Esophagus muscularis mucosa (tissue), 4 donors: ENCODE measurements around the gene TMEM225B. TPM values are rescaled to one million over a fixed set of nuclear protein-coding genes. Genes with fewer than 3 reads are reported as not detected.
A peak's percentile ranks its signal among the peaks of the same experiment; 100 is the strongest.

Experiments used
- DNase-seq: peaks from one replicate; pipeline ENCODE4 v3.0.0-alpha.2; 2017; ENCODE audit errors: extremely low spot score
- H3K27ac ChIP-seq, 4 donors: fragments of 200-600 bp; sonication (generic); replicated peaks in 1 of 4; 1 replicate in 3 of 4; 2 replicates in 1 of 4; pipeline ENCODE4 v1.5.1; 2016 to 2019; ENCODE audit warnings: mild to moderate bottlenecking in 1 of 4
- H3K27me3 ChIP-seq, 4 donors: fragments of 200-600 bp; sonication (generic); one replicate each; pipeline versions ENCODE4 v1.5.1 to v1.6.0; 2016 to 2019
- H3K36me3 ChIP-seq, 4 donors: fragments of 200-600 bp; sonication (generic); one replicate each; pipeline ENCODE4 v1.5.1; 2016 to 2019
- H3K4me1 ChIP-seq, 4 donors: fragments of 200-600 bp; sonication (generic); one replicate each; pipeline ENCODE4 v1.5.1; 2016 to 2019
- H3K4me3 ChIP-seq, 4 donors: fragments of 200-600 bp; sonication (generic); 1 replicate in 2 of 4; 2 replicates in 2 of 4; pipeline ENCODE4 v1.5.1; 2016 to 2019; ENCODE audit warnings: mild to moderate bottlenecking in 4 of 4, moderate library complexity in 1 of 4
- H3K9me3 ChIP-seq, 4 donors: fragments of 200-600 bp; sonication (generic); 1 replicate in 3 of 4; 2 replicates in 1 of 4; pipeline ENCODE4 v1.5.1; 2016 to 2019
- CTCF ChIP-seq, 3 experiments: fragments of 200-600 bp in 2 of 3; fragments of 450-650 bp in 1 of 3; sonication (generic) in 2 of 3; IDR thresholded peaks; one replicate each; pipeline ENCODE4 v1.5.1; 2017 to 2019; ENCODE audit warnings: antibody characterized with exemption in 3 of 3, mild to moderate bottlenecking in 2 of 3, moderate library complexity in 1 of 3
- EP300 ChIP-seq: sonication (generic); formaldehyde crosslinking; IDR thresholded peaks from one replicate; pipeline ENCODE4 v1.6.1; 2017; ENCODE audit warnings: antibody characterized with exemption
- POLR2A ChIP-seq: fragments of 450-650 bp; IDR thresholded peaks from one replicate; pipeline ENCODE4 v1.6.1; 2017; ENCODE audit warnings: antibody characterized with exemption, moderate library complexity, mild to moderate bottlenecking, low read depth
- POLR2AphosphoS5 ChIP-seq, 2 donors: sonication (generic); formaldehyde crosslinking; IDR thresholded peaks; one replicate each; pipeline ENCODE4 v1.6.1; 2017; ENCODE audit warnings: antibody characterized with exemption in 2 of 2
- WGBS: methylation state at CpG from one replicate; pipeline ENCODE4 v1.1.5; 2018; 5-methylcytosine and 5-hydroxymethylcytosine counted together
- intact Hi-C: fragments of 100-400 bp; cut with DNase I; formaldehyde crosslinking; loops from one replicate; pipeline ENCODE4 v1.15.1; 2023
- total RNA-seq, 4 donors: library from RNA; depleted of rRNA; stranded (reverse); fragments of >200 nt; gene quantifications; one replicate each; pipeline versions ENCODE4 v1.1.0 to v1.2.1, GENCODE V29; 2016

Gene TMEM225B
- total RNA-seq, 4 donors from 2014 or later = 0.32 to 0.57 TPM; not detected in 2

- Histone ChIP-seq H3K4me1 (no peaks in the 10 kb centered on the region), H3K27ac (no peak overlapping the region), H3K36me3 (peaks cover 0 to 38% (median 15%) of the 10 kb centered on the region in 4 donors), H3K27me3 (no peaks in the 10 kb centered on the region), H3K9me3 (no peaks in the 10 kb centered on the region), H3K4me3 (no peak overlapping the region)
- TF ChIP-seq POLR2A (no peak), POLR2AphosphoS5 (IDR thresholded peaks at IDR 0.05) (no peak), CTCF (IDR thresholded peaks at IDR 0.05) (no peak)
- intact Hi-C loops = no loop called here
- no peak for DNase-seq
These were observed 41.2 kb downstream of the TMEM225B start for GRCh38 chr7:99639267-99639666.

- Histone ChIP-seq H3K4me1 (no peaks in the 10 kb centered on the region), H3K36me3 (peaks cover 5 to 43% (median 21%) of the 10 kb centered on the region in 4 donors), H3K9me3 (no peaks in the 10 kb centered on the region), H3K4me3 (no peak overlapping the region), H3K27ac (no peak overlapping the region), H3K27me3 (no peaks in the 10 kb centered on the region)
- DNase-seq = peak; percentile 21
- intact Hi-C loops = no loop called here
- TF ChIP-seq POLR2A = no peak
- no peak for TF ChIP-seq EP300
- no peak for TF ChIP-seq CTCF (IDR thresholded peaks at IDR 0.05)
- TF ChIP-seq POLR2AphosphoS5 (IDR thresholded peaks at IDR 0.05) = no peak
- 93% methylated on average over 1 of the region's 1 CpG for WGBS
These were observed 44.0 kb downstream of the TMEM225B start for GRCh38 chr7:99642027-99642426.

- peaks cover 5 to 34% (median 16%) of the 10 kb centered on the region in 4 donors for H3K36me3 ChIP-seq
- H3K9me3 ChIP-seq = no peaks in the 10 kb centered on the region
- no peak overlapping the region for H3K27ac ChIP-seq
- H3K27me3 ChIP-seq = no peaks in the 10 kb centered on the region
- intact Hi-C loops = no loop called here
- no peak overlapping the region for H3K4me3 ChIP-seq
- H3K4me1 ChIP-seq = no peaks in the 10 kb centered on the region
- WGBS = 80% methylated on average over 2 of the region's 2 CpGs
- TF ChIP-seq CTCF (IDR thresholded peaks at IDR 0.05) = no peak
- no peak for TF ChIP-seq POLR2A
- TF ChIP-seq POLR2AphosphoS5 (IDR thresholded peaks at IDR 0.05) = no peak
- no peak for TF ChIP-seq EP300
- DNase-seq = peak; percentile 45
These were observed 45.4 kb downstream of the TMEM225B start for GRCh38 chr7:99643464-99643863.

GRCh38 chr7:99644431-99644830 lies 46.4 kb downstream of the TMEM225B start:
- peak; percentile 17 for DNase-seq
- 95% methylated on average over 3 of the region's 3 CpGs for WGBS
- intact Hi-C loops = no loop called here

More at GRCh38 chr7:99644431-99644830, 46.4 kb downstream of the TMEM225B start:
- Histone ChIP-seq H3K9me3 (no peaks in the 10 kb centered on the region), H3K4me3 (no peak overlapping the region), H3K27me3 (no peaks in the 10 kb centered on the region), H3K36me3 (peaks cover 5 to 34% (median 15%) of the 10 kb centered on the region in 4 donors), H3K4me1 (no peaks in the 10 kb centered on the region), H3K27ac (no peak overlapping the region)
- TF ChIP-seq POLR2AphosphoS5 (IDR thresholded peaks at IDR 0.05) (no peak), POLR2A (no peak), CTCF (IDR thresholded peaks at IDR 0.05) (no peak), EP300 (no peak)
